Ascending aorta (tissue), 2 donors: ENCODE measurements around the gene FOXK2. TPM values are rescaled to one million over a fixed set of nuclear protein-coding genes. Genes with fewer than 3 reads are reported as not detected.

Experiments
- DNase-seq, 2 donors: peaks; one replicate each; pipeline ENCODE4 v3.0.0-alpha.2; 2019; ENCODE audit warnings: low spot score in 2 of 2
- H3K27ac ChIP-seq, 2 donors: fragments of 200-600 bp; sonication (generic); one replicate each; pipeline ENCODE4 v1.5.1; 2016 to 2017; ENCODE audit warnings: mild to moderate bottlenecking in 1 of 2
- H3K27me3 ChIP-seq: fragments of 200-600 bp; sonication (generic); one replicate; pipeline ENCODE4 v1.5.1; 2017
- H3K36me3 ChIP-seq, 2 donors: fragments of 200-600 bp; sonication (generic); one replicate each; pipeline ENCODE4 v1.5.1; 2016
- H3K4me1 ChIP-seq, 2 donors: fragments of 200-600 bp; sonication (generic); one replicate each; pipeline ENCODE4 v1.5.1; 2016 to 2017; ENCODE audit warnings: mild to moderate bottlenecking in 1 of 2
- H3K4me3 ChIP-seq, 2 donors: fragments of 200-600 bp; sonication (generic); one replicate each; pipeline ENCODE4 v1.5.1; 2016 to 2017; ENCODE audit warnings: mild to moderate bottlenecking in 1 of 2
- H3K9me3 ChIP-seq, 2 donors: fragments of 200-600 bp; sonication (generic); one replicate each; pipeline ENCODE4 v1.5.1; 2016
- CTCF ChIP-seq, 3 experiments: fragments of 200-600 bp in 2 of 3; fragments of 450-650 bp in 1 of 3; sonication (generic) in 2 of 3; IDR thresholded peaks; one replicate each; pipeline ENCODE4 v1.5.1; 2016 to 2019; ENCODE audit warnings: antibody characterized with exemption in 3 of 3, mild to moderate bottlenecking in 1 of 3, moderate library complexity in 1 of 3
- intact Hi-C: fragments of 100-400 bp; cut with DNase I; formaldehyde crosslinking; loops from one replicate; pipeline ENCODE4 v1.15.1; 2023
- total RNA-seq: library from RNA; depleted of rRNA; stranded (reverse); fragments of >200 nt; gene quantifications from one replicate; pipeline ENCODE4 v1.1.0, GENCODE V29; 2016

The FOXK2 gene
- total RNA-seq, 1 donor from 2014 or later = 131 TPM

- Histone ChIP-seq H3K4me3 (peak overlapping the region; percentile 44 to 60), H3K27ac (peak overlapping the region; percentile 62 to 69), H3K9me3 (no peaks in the 10 kb centered on the region), H3K4me1 (peaks cover 0 to 34% of the 10 kb centered on the region in 2 donors), H3K27me3 (no peaks in the 10 kb centered on the region), H3K36me3 (no peaks in the 10 kb centered on the region)
- TF ChIP-seq CTCF (IDR thresholded peaks at IDR 0.05) = no peak
- DNase-seq = no peak
- intact Hi-C loops = no loop called here
Measured at GRCh38 chr17:82544431-82545070, 25.0 kb downstream of the FOXK2 start.

GRCh38 chr17:82545071-82545462, 25.5 kb downstream of the FOXK2 start:
- peaks cover 0 to 34% of the 10 kb centered on the region in 2 donors for H3K4me1 ChIP-seq

GRCh38 chr17:82547981-82548380, 28.4 kb downstream of the FOXK2 start:
- no peak overlapping the region for H3K27ac ChIP-seq

More at GRCh38 chr17:82545071-82545462, 25.5 kb downstream of the FOXK2 start:
- Histone ChIP-seq H3K27me3 (no peaks in the 10 kb centered on the region), H3K27ac (peak overlapping the region; percentile 62 to 69), H3K4me3 (peak overlapping the region; percentile 44 to 60), H3K9me3 (no peaks in the 10 kb centered on the region), H3K36me3 (no peaks in the 10 kb centered on the region)
- no peak for TF ChIP-seq CTCF (IDR thresholded peaks at IDR 0.05)
- peak in 1 of 2 donors; percentile 76 for DNase-seq
- intact Hi-C loops = no loop called here

GRCh38 chr17:82548681-82549303, 29.3 kb downstream of the FOXK2 start:
- no peaks in the 10 kb centered on the region for H3K36me3 ChIP-seq
- intact Hi-C loops = no loop called here
- TF ChIP-seq CTCF (IDR thresholded peaks at IDR 0.05) = no peak
- H3K4me1 ChIP-seq = peaks cover 6 to 49% of the 10 kb centered on the region in 2 donors
- DNase-seq = no peak
- no peak overlapping the region for H3K4me3 ChIP-seq
- H3K9me3 ChIP-seq = no peaks in the 10 kb centered on the region
- no peaks in the 10 kb centered on the region for H3K27me3 ChIP-seq
- H3K27ac ChIP-seq = no peak overlapping the region

More at GRCh38 chr17:82547981-82548380, 28.4 kb downstream of the FOXK2 start:
- intact Hi-C loops = no loop called here
- DNase-seq = no peak
- Histone ChIP-seq H3K27me3 (no peaks in the 10 kb centered on the region), H3K4me3 (no peak overlapping the region), H3K36me3 (no peaks in the 10 kb centered on the region), H3K9me3 (no peaks in the 10 kb centered on the region), H3K4me1 (peaks cover 6 to 46% of the 10 kb centered on the region in 2 donors)
- TF ChIP-seq CTCF (IDR thresholded peaks at IDR 0.05) = no peak

- peak; percentile 54 to 91 for DNase-seq
- Histone ChIP-seq H3K36me3 (no peaks in the 10 kb centered on the region), H3K4me1 (peaks cover 10 to 40% of the 10 kb centered on the region in 2 donors), H3K4me3 (no peak overlapping the region), H3K9me3 (no peaks in the 10 kb centered on the region), H3K27me3 (no peaks in the 10 kb centered on the region), H3K27ac (peak overlapping the region; percentile 43 to 71)
- intact Hi-C loops = loop anchor here (1.0 to 2.0 kb wide), 4 partner anchors 15 to 201 kb away; partner anchors contain the start of gene FOXK2
- peak; percentile 86 for TF ChIP-seq CTCF (IDR thresholded peaks at IDR 0.05)
Measured at GRCh38 chr17:82551779-82552457, 32.4 kb downstream of the FOXK2 start.
